ENCODE data around the gene SAMD4B. TPM values are rescaled to one million over a fixed set of nuclear protein-coding genes. Genes with fewer than 3 reads are reported as not detected.

The SAMD4B gene
- total and polyA plus RNA-seq, 9 of the 15 experiments (the other 6 are each of a cell fraction or from before 2014, with no cell fraction given) = 3.4 to 90.5 (median 38.0) TPM

DNA sequence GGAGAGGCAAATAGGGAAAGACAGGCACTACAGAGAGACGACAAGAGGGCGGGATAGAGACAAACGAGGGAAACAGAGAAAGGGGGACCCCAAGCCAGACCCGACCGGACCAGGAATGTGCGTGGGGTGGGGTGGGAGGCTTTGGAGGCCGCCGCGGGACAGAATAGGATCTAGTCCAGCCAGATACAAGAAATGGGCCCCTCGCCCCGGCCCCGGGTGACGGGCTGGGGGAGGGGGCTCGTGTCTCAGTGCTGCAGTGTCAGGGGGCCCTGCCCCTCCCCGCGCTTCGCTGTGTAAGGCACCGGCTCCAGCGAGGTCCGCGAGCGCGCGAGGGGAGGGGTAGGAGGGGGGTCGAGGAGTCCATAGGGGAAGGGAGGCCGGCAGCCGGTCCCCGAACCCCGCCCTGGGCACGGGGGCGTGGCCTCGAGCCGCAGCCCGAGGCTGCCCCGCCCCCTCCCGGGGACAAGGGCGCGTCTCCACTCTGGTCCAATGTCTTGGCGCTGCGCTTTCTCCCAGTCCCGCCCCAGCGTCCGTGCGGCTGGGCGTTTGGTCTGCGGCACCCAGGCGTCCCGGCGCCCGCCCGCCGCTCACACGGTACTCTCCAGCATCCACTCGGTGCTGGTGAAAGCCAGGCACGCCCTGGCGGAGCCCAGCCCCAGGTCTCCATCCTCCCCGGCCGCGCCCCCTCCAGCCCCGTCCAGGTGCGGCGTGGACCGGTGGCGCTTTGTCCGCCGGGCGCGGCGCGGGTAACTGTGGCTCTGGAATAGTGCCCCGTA is 35.0 kb upstream of the SAMD4B start:
- peaks cover 40 to 43% of the 10 kb centered on the region in 2 experiments for H3K4me1 ChIP-seq (replicated peaks in 1 of 2; ENCODE audit: control insufficient read depth in 2 of 2, insufficient read depth in 2 of 2, low read length in 2 of 2)
- 93% methylated on average over 32 of the region's 71 CpGs for WGBS (ENCODE audit: insufficient coverage, low coverage, missing lambda C conversion rate)
- no peak overlapping the region for H3K4me2 ChIP-seq (ENCODE audit: insufficient read depth, low read length)
- in situ Hi-C loops (cut with MboI) = no loop called here
- BruUV-seq (replicated peaks) = no TSS peak
- no peaks in the 10 kb centered on the region for H3K9me1 ChIP-seq (ENCODE audit: control insufficient read depth, insufficient read depth, low read length)
- no peaks in the 10 kb centered on the region for H3K9me3 ChIP-seq (replicated peaks; ENCODE audit: control insufficient read depth, insufficient read depth, low read depth, low read length)
- no peak overlapping the region for H2AFZ ChIP-seq (ENCODE audit: low read depth, low read length)
- TF ChIP-seq, protein P1, sequence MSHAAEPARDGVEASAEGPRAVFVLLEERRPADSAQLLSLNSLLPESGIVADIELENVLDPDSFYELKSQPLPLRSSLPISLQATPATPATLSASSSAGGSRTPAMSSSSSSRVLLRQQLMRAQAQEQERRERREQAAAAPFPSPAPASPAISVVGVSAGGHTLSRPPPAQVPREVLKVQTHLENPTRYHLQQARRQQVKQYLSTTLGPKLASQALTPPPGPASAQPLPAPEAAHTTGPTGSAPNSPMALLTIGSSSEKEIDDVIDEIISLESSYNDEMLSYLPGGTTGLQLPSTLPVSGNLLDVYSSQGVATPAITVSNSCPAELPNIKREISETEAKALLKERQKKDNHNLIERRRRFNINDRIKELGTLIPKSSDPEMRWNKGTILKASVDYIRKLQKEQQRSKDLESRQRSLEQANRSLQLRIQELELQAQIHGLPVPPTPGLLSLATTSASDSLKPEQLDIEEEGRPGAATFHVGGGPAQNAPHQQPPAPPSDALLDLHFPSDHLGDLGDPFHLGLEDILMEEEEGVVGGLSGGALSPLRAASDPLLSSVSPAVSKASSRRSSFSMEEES (CRISPR knock-in tag; IDR thresholded peaks at IDR 0.05) = no peak
- TF ChIP-seq HNRNPK (IDR thresholded peaks at IDR 0.05; ENCODE audit: low read depth, low read length, poor library complexity, severe bottlenecking) (peak; percentile 53), RBM14 (IDR thresholded peaks at IDR 0.05; ENCODE audit: borderline replicate concordance, insufficient read depth, low read depth, low read length) (0 out of 2 replicates have a peak, but pooled peaks have one; percentile 21), XRCC5 (IDR thresholded peaks at IDR 0.05; ENCODE audit: low read depth, low read length) (no peak)
- TF ChIP-seq, protein P2, sequence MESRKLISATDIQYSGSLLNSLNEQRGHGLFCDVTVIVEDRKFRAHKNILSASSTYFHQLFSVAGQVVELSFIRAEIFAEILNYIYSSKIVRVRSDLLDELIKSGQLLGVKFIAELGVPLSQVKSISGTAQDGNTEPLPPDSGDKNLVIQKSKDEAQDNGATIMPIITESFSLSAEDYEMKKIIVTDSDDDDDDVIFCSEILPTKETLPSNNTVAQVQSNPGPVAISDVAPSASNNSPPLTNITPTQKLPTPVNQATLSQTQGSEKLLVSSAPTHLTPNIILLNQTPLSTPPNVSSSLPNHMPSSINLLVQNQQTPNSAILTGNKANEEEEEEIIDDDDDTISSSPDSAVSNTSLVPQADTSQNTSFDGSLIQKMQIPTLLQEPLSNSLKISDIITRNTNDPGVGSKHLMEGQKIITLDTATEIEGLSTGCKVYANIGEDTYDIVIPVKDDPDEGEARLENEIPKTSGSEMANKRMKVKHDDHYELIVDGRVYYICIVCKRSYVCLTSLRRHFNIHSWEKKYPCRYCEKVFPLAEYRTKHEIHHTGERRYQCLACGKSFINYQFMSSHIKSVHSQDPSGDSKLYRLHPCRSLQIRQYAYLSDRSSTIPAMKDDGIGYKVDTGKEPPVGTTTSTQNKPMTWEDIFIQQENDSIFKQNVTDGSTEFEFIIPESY (CRISPR knock-in tag; IDR thresholded peaks at IDR 0.05) = peak; percentile 77
- no peak overlapping the region for H3K9ac ChIP-seq (ENCODE audit: insufficient read depth in 1 of 2, low read depth in 2 of 2, low read length in 2 of 2)
- H3K27me3 ChIP-seq (ENCODE audit: control insufficient read depth in 2 of 2, insufficient read depth in 2 of 2, low read length in 2 of 2) = no peaks in the 10 kb centered on the region
- ChIA-PET POLR2A (interaction anchor here (1.1 kb wide), 1 partner anchor 11 kb away, joined by 3 read pairs; the partner anchor contains the start of gene IFNL1), CTCF (ENCODE audit: low intra/inter-chr PET ratio) (no interaction called here)
- H4K20me1 ChIP-seq (replicated peaks; ENCODE audit: control insufficient read depth, insufficient read depth, low read length) = no peaks in the 10 kb centered on the region
- DNase-seq (ENCODE audit: extremely low read depth in 1 of 4, low spot score in 3 of 4) (peak in 2 of 4 experiments; percentile 38 to 58), FAIRE-seq (no peak), ATAC-seq (no peak)
- peaks cover 22% of the 10 kb centered on the region; the same call in 1 of the 3 replicates for H3K36me3 ChIP-seq (ENCODE audit: control insufficient read depth, insufficient read depth, low read length)
- H3K4me3 ChIP-seq = no peak overlapping the region
- intact Hi-C loops (cut with micrococcal nuclease) = loop anchor here (10.0 kb wide), 1 partner anchor 52 kb away; no protein-coding TSS in a partner anchor
- no peak overlapping the region for H3K27ac ChIP-seq (ENCODE audit: extremely low read depth, low read depth, low read length)
- H3K79me2 ChIP-seq (ENCODE audit: control insufficient read depth, insufficient read depth, low read length) = peaks cover 15% of the 10 kb centered on the region

Measured in K562 (cell line).